ENCODE measurements around the gene RWDD3.

Gene RWDD3

GRCh38 chr1:95201905-95202304, 32.1 kb upstream of the RWDD3 start:
- Histone ChIP-seq H3K9me2 (replicated peaks; ENCODE audit: insufficient read depth, low read length) (no peaks in the 10 kb centered on the region), H3K36me3 (ENCODE audit: low read length) (no peaks in the 10 kb centered on the region), H4K20me1 (ENCODE audit: low read depth, low read length) (no peaks in the 10 kb centered on the region), H2AFZ (ENCODE audit: low read depth, low read length, severe bottlenecking) (no peak overlapping the region), H3K27me3 (ENCODE audit: low read length) (no peaks in the 10 kb centered on the region), H3K4me3 (ENCODE audit: insufficient read depth, low read length, poor library complexity, severe bottlenecking) (no peak overlapping the region), H3K27ac (ENCODE audit: low read depth, low read length) (no peak overlapping the region), H3F3A (ENCODE audit: insufficient read depth) (no peaks in the 10 kb centered on the region), H3K79me2 (ENCODE audit: insufficient read depth, low read length) (no peaks in the 10 kb centered on the region), H3K9me3 (ENCODE audit: insufficient read depth, low read length) (no peaks in the 10 kb centered on the region), H3K4me2 (ENCODE audit: low read depth, low read length, poor library complexity, severe bottlenecking) (no peak overlapping the region), H3K9ac (ENCODE audit: low read length) (no peak overlapping the region)
- TF ChIP-seq CTCF (IDR thresholded peaks at IDR 0.05; ENCODE audit: insufficient read depth, low read length, poor library complexity, severe bottlenecking) (no peak), EZH2phosphoT487 (conservative IDR thresholded peaks at IDR 0.05; ENCODE audit: low read length) (no peak)

GRCh38 chr1:95203908-95204437, 30.0 kb upstream of the RWDD3 start:
- H3K9me2 ChIP-seq (replicated peaks; ENCODE audit: insufficient read depth, low read length): no peaks in the 10 kb centered on the region
- no peaks in the 10 kb centered on the region for H3K9me3 ChIP-seq (ENCODE audit: insufficient read depth, low read length)
- no peak overlapping the region for H2AFZ ChIP-seq (ENCODE audit: low read depth, low read length, severe bottlenecking)
- no peaks in the 10 kb centered on the region for H3K36me3 ChIP-seq (ENCODE audit: low read length)
- no peak overlapping the region for H3K4me3 ChIP-seq (ENCODE audit: insufficient read depth, low read length, poor library complexity, severe bottlenecking)
- H3K27ac ChIP-seq (ENCODE audit: low read depth, low read length): no peak overlapping the region
- H3K27me3 ChIP-seq (ENCODE audit: low read length): no peaks in the 10 kb centered on the region
- H3F3A ChIP-seq (ENCODE audit: insufficient read depth): no peaks in the 10 kb centered on the region
- H4K20me1 ChIP-seq (ENCODE audit: low read depth, low read length): no peaks in the 10 kb centered on the region
- TF ChIP-seq CTCF (IDR thresholded peaks at IDR 0.05; ENCODE audit: insufficient read depth, low read length, poor library complexity, severe bottlenecking) (no peak), EZH2phosphoT487 (conservative IDR thresholded peaks at IDR 0.05; ENCODE audit: low read length) (no peak)
- H3K9ac ChIP-seq (ENCODE audit: low read length): no peak overlapping the region
- H3K4me2 ChIP-seq (ENCODE audit: low read depth, low read length, poor library complexity, severe bottlenecking): no peak overlapping the region
- no peaks in the 10 kb centered on the region for H3K79me2 ChIP-seq (ENCODE audit: insufficient read depth, low read length)

DNA sequence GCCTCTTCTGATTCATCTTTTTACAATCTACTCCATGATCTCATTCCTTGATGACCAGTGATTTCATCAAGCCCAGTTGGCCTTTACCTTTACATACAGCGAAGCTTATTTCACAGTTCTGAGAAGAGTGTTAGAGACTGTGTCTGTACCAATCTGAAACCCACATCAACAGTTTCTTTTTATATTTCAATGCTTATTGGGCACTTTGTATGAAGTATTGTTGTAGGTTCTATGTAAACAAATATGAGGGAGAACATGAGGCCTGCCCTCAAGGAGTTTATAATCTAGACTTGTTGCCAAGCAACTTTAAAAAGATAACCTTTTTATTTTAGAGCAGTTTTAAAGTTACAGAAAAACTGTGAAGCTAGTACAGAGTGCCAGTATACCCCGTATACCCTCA, 27.5 kb upstream of the RWDD3 start:
- no peak overlapping the region for H3K9ac ChIP-seq (ENCODE audit: low read length)
- no peaks in the 10 kb centered on the region for H3K79me2 ChIP-seq (ENCODE audit: insufficient read depth, low read length)
- no peak overlapping the region for H3K4me2 ChIP-seq (ENCODE audit: low read depth, low read length, poor library complexity, severe bottlenecking)
- no peaks in the 10 kb centered on the region for H4K20me1 ChIP-seq (ENCODE audit: low read depth, low read length)
- no peaks in the 10 kb centered on the region for H3K27me3 ChIP-seq (ENCODE audit: low read length)
- H3F3A ChIP-seq (ENCODE audit: insufficient read depth): no peaks in the 10 kb centered on the region
- H3K36me3 ChIP-seq (ENCODE audit: low read length): no peaks in the 10 kb centered on the region
- H3K9me3 ChIP-seq (ENCODE audit: insufficient read depth, low read length): no peaks in the 10 kb centered on the region
- no peaks in the 10 kb centered on the region for H3K9me2 ChIP-seq (replicated peaks; ENCODE audit: insufficient read depth, low read length)
- H2AFZ ChIP-seq (ENCODE audit: low read depth, low read length, severe bottlenecking): no peak overlapping the region
- no peak overlapping the region for H3K4me3 ChIP-seq (ENCODE audit: insufficient read depth, low read length, poor library complexity, severe bottlenecking)
- H3K27ac ChIP-seq (ENCODE audit: low read depth, low read length): no peak overlapping the region
- TF ChIP-seq EZH2phosphoT487 (conservative IDR thresholded peaks at IDR 0.05; ENCODE audit: low read length) (no peak), CTCF (IDR thresholded peaks at IDR 0.05; ENCODE audit: insufficient read depth, low read length, poor library complexity, severe bottlenecking) (no peak)

Data from SU-DHL-6 (cell line).